ENCODE results near the gene UST.

DNA sequence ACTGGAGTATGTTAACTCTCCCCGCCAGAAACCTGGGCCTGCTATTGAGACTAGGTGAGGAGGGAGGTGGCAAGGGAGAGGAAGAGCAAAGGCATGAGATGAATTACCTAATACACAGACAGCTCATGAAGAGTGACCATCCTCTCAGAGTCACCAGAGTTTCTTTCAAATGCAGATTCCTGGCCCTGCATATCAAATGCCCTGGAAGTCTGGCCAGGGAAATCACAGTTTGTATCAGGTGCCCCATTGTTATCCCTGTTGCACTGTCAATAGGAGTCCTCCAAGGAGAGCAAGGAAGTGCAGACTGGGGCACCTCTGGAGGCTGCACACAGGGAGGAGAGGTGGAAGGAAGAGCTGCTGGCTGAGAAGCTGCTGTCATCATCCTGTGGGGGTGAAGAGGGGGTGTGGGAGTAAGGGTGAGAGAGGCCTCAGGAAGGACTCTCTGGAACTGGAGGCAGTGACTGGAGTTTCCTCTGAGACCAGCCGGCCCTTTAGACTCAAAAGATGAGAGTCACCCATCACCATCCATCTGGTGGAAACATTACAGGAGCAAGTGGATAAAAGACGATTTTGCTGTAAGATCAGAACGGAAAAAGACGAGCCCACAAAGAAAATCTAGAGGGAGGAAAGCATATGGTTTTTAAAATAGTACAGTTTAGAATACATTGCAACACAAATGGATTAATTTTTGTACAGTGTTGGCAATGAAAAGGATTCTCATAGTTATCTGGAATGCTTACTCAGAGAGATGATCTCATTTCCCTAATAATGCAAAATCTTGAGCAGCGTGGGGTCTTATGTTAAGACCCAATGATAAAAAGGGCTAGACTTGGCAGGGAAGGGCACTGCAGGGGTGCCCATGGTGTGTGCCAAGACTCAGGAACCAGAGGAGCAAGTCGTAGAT is 268.1 kb downstream of the UST start:
- TF ChIP-seq, protein P1, sequence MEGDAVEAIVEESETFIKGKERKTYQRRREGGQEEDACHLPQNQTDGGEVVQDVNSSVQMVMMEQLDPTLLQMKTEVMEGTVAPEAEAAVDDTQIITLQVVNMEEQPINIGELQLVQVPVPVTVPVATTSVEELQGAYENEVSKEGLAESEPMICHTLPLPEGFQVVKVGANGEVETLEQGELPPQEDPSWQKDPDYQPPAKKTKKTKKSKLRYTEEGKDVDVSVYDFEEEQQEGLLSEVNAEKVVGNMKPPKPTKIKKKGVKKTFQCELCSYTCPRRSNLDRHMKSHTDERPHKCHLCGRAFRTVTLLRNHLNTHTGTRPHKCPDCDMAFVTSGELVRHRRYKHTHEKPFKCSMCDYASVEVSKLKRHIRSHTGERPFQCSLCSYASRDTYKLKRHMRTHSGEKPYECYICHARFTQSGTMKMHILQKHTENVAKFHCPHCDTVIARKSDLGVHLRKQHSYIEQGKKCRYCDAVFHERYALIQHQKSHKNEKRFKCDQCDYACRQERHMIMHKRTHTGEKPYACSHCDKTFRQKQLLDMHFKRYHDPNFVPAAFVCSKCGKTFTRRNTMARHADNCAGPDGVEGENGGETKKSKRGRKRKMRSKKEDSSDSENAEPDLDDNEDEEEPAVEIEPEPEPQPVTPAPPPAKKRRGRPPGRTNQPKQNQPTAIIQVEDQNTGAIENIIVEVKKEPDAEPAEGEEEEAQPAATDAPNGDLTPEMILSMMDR (optimal IDR thresholded peaks at IDR 0.05 in 1 of 3, IDR thresholded peaks at IDR 0.05 in 1 of 3, conservative IDR thresholded peaks at IDR 0.05 in 1 of 3; ENCODE audit: extremely low read depth in 1 of 3, insufficient read depth in 2 of 3, low read length in 3 of 3), result no peak
- TF ChIP-seq EZH2 (IDR thresholded peaks at IDR 0.05; ENCODE audit: low read length), result no peak
